DND-41 (cell line): Measurements from ENCODE around the gene ZSCAN18.

ENCODE experiments used
- ATAC-seq: fragments of 200-7000 bp; cut with Tn5 transposase; 3 replicates; pipeline ENCODE4 v1.9.1; 2021; ENCODE audit warnings: low read depth; ENCODE audit not compliant: insufficient read depth
- DNase-seq: peaks from one replicate; pipeline ENCODE4 v3.0.0-alpha.2; 2020
- H2AFZ ChIP-seq: 2 replicates; pipeline ENCODE4 v1.6.0; 2012; ENCODE audit warnings: low read depth, low read length
- H3K27ac ChIP-seq: 2 replicates; pipeline ENCODE4 v1.5.1; 2012; ENCODE audit warnings: low read length, inconsistent platforms
- H3K27me3 ChIP-seq: fragments of 200-600 bp; sonication (generic); 2 replicates; pipeline ENCODE4 v1.6.0; 2012; ENCODE audit warnings: low read length, mild to moderate bottlenecking, inconsistent platforms; ENCODE audit not compliant: insufficient read depth, poor library complexity
- H3K36me3 ChIP-seq: 2 replicates; pipeline ENCODE4 v1.5.1; 2012; ENCODE audit warnings: low read length, inconsistent platforms; ENCODE audit not compliant: insufficient read depth
- H3K4me1 ChIP-seq: 2 replicates; pipeline ENCODE4 v1.5.1; 2012; ENCODE audit warnings: mild to moderate bottlenecking, low read length; ENCODE audit not compliant: insufficient read depth
- H3K4me2 ChIP-seq: 2 replicates; pipeline ENCODE4 v1.6.0; 2012; ENCODE audit warnings: mild to moderate bottlenecking, moderate library complexity, low read length, inconsistent platforms; ENCODE audit not compliant: insufficient read depth
- H3K4me3 ChIP-seq, 2 experiments: fragments of 200-600 bp in 1 of 2; shearing (Covaris generic) in 1 of 2; 2 replicates each; pipeline ENCODE4 v1.5.1; 2012 to 2016; ENCODE audit warnings: inconsistent platforms in 2 of 2, low read length in 2 of 2, mild to moderate bottlenecking in 2 of 2, low read depth in 1 of 2, moderate library complexity in 1 of 2
- H3K79me2 ChIP-seq: 2 replicates; pipeline ENCODE4 v1.6.0; 2012; ENCODE audit warnings: low read length, inconsistent platforms; ENCODE audit not compliant: insufficient read depth
- H3K9ac ChIP-seq: 2 replicates; pipeline ENCODE4 v1.6.0; 2012; ENCODE audit warnings: low read depth, mild to moderate bottlenecking, inconsistent platforms, low read length, moderate library complexity
- H3K9me3 ChIP-seq: 2 replicates; pipeline ENCODE4 v1.5.1; 2012; ENCODE audit warnings: low read length, moderate library complexity, mild to moderate bottlenecking, inconsistent platforms; ENCODE audit not compliant: insufficient read depth, severe bottlenecking
- H4K20me1 ChIP-seq: 2 replicates; pipeline ENCODE4 v1.6.0; 2012; ENCODE audit warnings: low read length; ENCODE audit not compliant: insufficient read depth
- EZH2 ChIP-seq: IDR thresholded peaks from 3 replicates; pipeline ENCODE4 v1.6.1; 2012; ENCODE audit warnings: borderline replicate concordance, low read depth, mild to moderate bottlenecking, moderate library complexity, low read length, inconsistent platforms; ENCODE audit not compliant: severe bottlenecking
- TF ChIP-seq, protein P1 (sequence below): IDR thresholded peaks from 2 replicates; pipeline ENCODE4 v1.5.1; 2012; ENCODE audit warnings: borderline replicate concordance, low read length, moderate library complexity, mild to moderate bottlenecking; ENCODE audit not compliant: poor library complexity, severe bottlenecking; ENCODE audit errors: extremely low read depth

The ZSCAN18 gene

DNA sequence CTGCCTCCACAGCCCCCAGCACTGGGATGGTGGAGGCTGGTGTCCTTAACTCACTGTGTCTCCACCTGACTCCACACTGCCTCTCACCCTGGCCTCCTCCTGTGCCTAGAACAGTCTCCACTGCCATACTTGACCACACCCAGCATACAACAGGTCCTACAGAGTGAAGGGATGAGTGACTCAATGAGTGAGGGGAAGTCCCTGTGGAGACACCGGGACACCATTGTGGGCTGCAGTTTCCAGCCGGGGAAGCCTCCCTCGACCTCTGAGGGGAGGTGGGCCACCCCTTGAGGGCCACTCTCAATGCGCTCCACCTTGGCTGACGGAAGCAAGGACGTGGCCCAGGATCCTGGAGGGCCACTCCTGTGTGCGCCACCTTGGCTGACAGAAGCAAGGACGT lies 41.8 kb downstream of the ZSCAN18 start:
- Histone ChIP-seq H3K4me1 (peaks cover 19% of the 10 kb centered on the region), H3K4me2 (no peak overlapping the region), H3K27ac (no peak overlapping the region), H3K9me3 (peaks cover 13% of the 10 kb centered on the region), H3K36me3 (peaks cover 15% of the 10 kb centered on the region), H3K4me3 (no peak overlapping the region), H4K20me1 (no peaks in the 10 kb centered on the region), H3K79me2 (peaks cover 10% of the 10 kb centered on the region), H3K9ac (no peak overlapping the region), H3K27me3 (no peaks in the 10 kb centered on the region), H2AFZ (no peak overlapping the region)
- TF ChIP-seq EZH2 = no peak
- TF ChIP-seq, protein P1, sequence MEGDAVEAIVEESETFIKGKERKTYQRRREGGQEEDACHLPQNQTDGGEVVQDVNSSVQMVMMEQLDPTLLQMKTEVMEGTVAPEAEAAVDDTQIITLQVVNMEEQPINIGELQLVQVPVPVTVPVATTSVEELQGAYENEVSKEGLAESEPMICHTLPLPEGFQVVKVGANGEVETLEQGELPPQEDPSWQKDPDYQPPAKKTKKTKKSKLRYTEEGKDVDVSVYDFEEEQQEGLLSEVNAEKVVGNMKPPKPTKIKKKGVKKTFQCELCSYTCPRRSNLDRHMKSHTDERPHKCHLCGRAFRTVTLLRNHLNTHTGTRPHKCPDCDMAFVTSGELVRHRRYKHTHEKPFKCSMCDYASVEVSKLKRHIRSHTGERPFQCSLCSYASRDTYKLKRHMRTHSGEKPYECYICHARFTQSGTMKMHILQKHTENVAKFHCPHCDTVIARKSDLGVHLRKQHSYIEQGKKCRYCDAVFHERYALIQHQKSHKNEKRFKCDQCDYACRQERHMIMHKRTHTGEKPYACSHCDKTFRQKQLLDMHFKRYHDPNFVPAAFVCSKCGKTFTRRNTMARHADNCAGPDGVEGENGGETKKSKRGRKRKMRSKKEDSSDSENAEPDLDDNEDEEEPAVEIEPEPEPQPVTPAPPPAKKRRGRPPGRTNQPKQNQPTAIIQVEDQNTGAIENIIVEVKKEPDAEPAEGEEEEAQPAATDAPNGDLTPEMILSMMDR = no peak
- no peak for DNase-seq
- ATAC-seq = no peak

DNA sequence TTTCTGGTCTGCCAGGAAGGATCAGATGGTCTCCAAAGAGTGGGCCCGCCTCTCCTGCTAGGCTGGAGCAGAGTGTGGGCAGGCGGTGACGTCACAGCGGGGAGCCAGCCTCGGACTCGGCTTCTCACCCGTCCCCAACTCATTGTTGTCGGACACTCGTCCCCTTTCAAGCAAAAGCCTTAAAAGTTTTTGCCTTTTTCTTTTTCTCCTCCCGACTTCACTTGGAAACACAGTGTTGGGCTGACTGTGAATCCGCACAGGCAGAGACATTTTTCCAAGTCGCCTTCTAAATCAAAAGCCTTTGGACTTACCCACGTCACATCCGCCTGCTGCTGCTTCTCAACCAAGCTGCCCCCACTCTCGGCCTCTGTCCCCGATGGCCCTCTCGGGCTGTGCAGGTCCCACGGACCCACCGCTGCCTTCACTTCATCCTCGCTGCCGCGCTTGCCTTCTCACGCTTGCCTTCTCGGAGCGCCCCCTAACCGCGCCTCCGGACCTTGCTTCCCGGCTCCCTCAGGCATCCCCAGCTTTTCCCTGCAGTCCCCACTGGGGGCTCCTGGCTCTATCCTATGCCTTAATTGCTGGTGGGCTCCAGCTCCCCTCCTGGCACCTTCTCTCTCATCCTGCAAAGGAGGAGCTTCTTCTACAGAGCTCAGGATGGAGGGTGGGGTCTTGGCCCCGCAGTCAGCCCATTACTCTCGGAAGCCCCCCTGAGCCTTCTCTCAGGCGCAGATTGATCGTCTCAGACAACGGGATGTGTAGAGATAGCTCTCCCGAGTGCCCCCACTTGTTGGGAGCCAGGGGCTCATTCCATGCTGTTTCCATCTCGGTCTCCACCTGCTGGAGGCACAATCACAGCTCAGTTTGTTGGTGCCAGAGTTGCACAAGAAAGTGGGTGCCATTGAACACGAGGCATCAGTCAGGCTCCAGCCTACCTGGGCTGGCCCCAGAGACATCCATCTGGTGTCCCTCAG lies 42.8 kb downstream of the ZSCAN18 start:
- DNase-seq (no peak), ATAC-seq (no peak)
- Histone ChIP-seq H4K20me1 (no peaks in the 10 kb centered on the region), H3K4me1 (peaks cover 17% of the 10 kb centered on the region), H2AFZ (no peak overlapping the region), H3K9me3 (peaks cover 11% of the 10 kb centered on the region), H3K4me2 (no peak overlapping the region), H3K27ac (no peak overlapping the region), H3K79me2 (peaks cover 9% of the 10 kb centered on the region), H3K36me3 (peaks cover 8% of the 10 kb centered on the region; the same call in 1 of the 2 replicates), H3K9ac (no peak overlapping the region), H3K27me3 (no peaks in the 10 kb centered on the region), H3K4me3 (no peak overlapping the region)
- TF ChIP-seq EZH2 = no peak
- TF ChIP-seq, protein P1 = no peak

DNA sequence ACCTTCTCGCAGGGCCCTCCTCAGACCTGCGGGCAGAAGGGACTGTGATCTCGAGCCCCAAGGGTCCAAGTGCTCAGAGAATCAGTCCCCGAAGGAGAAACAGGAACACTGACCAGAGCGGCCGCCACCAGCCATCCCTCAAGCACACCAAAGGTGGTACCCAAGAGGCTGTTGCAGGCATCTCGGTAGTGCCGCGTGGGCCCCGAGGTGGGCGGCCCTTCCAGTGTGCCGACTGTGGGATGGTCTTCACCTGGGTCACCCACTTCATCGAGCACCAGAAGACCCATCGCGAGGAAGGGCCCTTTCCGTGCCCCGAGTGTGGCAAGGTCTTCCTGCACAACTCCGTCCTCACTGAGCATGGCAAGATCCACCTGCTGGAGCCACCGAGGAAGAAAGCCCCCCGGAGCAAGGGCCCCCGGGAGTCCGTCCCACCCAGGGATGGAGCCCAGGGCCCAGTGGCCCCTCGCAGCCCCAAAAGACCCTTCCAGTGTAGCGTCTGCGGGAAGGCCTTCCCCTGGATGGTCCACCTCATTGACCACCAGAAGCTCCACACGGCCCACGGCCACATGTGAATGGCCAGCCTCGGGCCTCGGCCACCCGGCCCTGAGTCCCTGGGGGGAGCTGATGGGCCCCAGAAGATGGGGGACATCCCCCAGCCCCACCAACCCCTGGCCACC lies 44.4 kb downstream of the ZSCAN18 start:
- DNase-seq (no peak), ATAC-seq (no peak)
- H3K27me3 ChIP-seq = no peaks in the 10 kb centered on the region
- H3K9me3 ChIP-seq = peaks cover 7% of the 10 kb centered on the region
- H4K20me1 ChIP-seq = no peaks in the 10 kb centered on the region
- TF ChIP-seq EZH2 = no peak
- TF ChIP-seq, protein P1 = no peak
- peaks cover 5% of the 10 kb centered on the region for H3K4me1 ChIP-seq
- H3K4me2 ChIP-seq = no peak overlapping the region
- no peak overlapping the region for H3K27ac ChIP-seq
- H3K36me3 ChIP-seq = no peaks in the 10 kb centered on the region
- H3K9ac ChIP-seq = no peak overlapping the region
- H3K79me2 ChIP-seq = no peaks in the 10 kb centered on the region
- no peak overlapping the region for H2AFZ ChIP-seq
- H3K4me3 ChIP-seq = no peak overlapping the region
